Measurements from ENCODE around the gene SCAP.

- TF ChIP-seq CTCF (IDR thresholded peaks at IDR 0.05; ENCODE audit: insufficient read depth, low read length, poor library complexity, severe bottlenecking) (no peak), EZH2phosphoT487 (conservative IDR thresholded peaks at IDR 0.05; ENCODE audit: low read length) (no peak)
Measured at GRCh38 chr3:47384425-47384824, 91.3 kb downstream of the SCAP start.
